NCI-H2196 (cell line): ENCODE data around the gene BLOC1S1.

Source experiments
- DNase-seq: peaks from one replicate; lab custom pipeline; 2025; ENCODE audit not compliant: unreplicated experiment; lab: John Stamatoyannopoulos, UW

BLOC1S1 gene

GRCh38 chr12:55715833-55716581 is at the start of gene BLOC1S1:
Gene BLOC1S1 (plus strand): TSS chr12:55716046. CDS start chr12:55716052, 6 bp downstream.
- DNase-seq, result peak; percentile 97

DNA sequence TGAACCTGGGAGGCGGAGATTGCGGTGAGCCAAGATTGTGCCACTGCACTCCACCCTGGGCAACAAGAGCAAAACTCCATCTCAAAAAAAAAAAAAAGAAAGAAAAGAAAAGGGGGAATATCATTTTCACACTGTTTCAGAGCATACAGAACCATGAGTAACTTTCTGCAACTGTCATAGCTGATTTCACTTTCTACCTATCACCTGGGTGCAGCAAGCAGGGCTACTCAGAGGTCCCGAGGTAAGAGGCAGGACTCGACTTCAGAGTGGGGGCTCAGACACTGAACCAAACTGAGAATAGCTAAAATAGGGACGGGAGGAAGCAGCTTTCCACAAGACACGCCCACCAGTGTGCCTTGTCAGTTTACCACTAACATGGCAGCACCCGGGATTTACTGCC is 49.3 kb upstream of the BLOC1S1 start:
- no peak for DNase-seq

DNA sequence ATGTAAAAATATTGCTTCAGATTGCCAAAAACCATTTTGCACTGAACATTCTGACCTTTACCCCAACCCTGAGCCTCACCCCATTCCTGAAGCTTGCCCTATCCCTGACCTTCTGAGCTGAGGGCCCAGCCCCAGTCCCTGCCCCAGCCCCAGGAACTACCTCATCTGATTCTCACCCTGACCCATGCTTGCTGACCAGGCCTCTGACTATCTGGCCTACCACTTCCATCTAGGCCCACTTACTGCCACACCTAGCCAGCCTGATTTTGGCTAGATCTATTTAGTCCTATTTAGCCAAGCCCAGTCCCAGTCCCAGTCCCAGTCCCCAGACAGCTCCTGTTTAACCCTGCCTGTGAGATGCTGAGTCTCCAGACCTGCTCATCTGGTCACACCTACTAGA is 45.6 kb upstream of the BLOC1S1 start:
- DNase-seq, result no peak

- no peak for DNase-seq
Measured at GRCh38 chr12:55671746-55672145, 44.1 kb upstream of the BLOC1S1 start.

GRCh38 chr12:55673638-55674037 is 42.2 kb upstream of the BLOC1S1 start:
- DNase-seq, result no peak

DNA sequence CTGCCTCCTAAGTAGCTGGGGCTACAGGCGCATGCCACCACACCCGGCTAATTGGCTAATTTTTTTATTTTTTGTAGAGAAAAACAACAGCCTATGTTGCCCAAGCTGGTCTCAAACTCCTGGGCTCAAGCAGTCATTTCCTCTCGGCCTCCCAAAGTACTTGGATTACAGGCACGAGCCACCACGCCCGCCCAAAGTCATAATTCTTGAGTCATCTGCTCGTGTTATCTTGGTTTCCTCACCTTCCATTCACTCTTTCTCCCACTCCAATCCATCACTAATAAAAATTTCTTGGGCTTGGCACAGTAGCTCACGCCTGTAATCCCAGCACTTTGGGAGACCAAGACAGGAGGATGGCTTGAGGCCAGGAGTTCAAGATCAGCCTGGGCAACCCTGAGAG is 40.2 kb upstream of the BLOC1S1 start:
- no peak for DNase-seq

DNA sequence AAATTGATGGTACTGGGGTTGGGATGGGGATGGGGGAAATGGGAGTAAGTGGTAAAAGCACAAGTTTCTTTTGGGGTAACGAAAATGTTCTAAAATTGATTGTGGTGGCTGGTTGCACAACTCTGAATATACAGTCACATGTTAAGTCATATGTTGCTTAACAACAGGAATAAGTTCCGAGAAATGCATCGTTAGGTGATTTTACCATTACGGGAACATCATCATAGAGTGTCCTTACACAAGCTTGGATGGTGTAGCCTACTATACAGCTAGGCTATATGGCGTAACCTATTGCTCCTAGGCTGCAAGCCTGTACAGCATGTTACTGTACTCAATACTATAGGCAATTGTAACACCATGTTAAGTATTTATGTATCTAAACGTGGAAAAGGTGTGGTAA is 39.1 kb upstream of the BLOC1S1 start:
- DNase-seq, result no peak

DNA sequence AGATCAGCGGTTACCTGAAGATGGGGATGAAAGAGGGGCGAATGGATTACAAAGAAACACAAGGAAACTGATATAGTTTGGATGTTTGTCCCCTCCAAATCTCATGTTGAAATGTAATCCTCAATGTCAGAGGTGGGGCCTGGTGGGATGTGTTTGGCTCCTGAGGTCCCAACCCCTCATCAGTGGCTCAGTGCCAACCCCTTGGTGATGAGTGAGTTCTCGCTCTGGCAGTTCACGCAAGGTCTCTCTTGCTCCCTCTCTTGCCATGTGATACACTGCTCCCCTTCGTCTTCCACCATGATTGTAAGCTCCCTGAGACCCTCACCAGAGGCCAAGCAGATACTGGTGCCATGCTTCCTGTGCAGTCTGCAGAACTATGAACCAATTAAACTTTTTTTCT is 36.2 kb upstream of the BLOC1S1 start:
- no peak for DNase-seq

GRCh38 chr12:55681142-55682077 is 34.4 kb upstream of the BLOC1S1 start:
- DNase-seq, result peak; percentile 42

DNA sequence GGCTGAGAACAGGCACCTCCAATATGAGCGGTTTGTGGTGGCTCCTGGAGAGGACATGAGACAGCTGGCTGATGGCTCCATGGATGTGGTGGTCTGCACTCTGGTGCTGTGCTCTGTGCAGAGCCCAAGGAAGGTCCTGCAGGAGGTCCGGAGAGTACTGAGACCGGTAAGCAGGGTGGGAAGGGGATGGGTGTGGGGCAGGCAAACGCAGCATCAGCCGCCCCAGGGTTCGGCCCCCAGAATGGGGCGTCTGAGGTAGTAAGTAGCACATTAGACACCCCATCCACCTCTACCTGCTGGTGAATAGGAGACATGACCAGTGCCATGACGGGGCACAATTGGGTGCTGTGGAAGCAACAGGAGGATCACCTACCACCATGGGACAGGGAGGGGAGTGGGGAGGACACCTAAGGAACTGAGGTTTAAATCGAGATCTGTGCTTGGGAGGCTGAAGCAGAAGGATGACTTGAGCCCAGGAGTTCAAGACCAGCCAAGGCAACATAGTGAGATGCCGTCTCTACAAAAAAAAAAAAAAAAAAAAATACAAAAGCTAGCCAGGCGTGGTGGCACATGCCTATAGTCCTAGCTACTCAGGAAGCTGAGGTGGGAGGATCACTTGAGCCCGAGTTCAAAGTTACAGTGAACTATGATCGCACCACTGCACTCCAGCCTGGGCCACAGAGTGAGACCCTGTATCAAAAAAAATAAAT is 33.6 kb upstream of the BLOC1S1 start:
- no peak for DNase-seq

DNA sequence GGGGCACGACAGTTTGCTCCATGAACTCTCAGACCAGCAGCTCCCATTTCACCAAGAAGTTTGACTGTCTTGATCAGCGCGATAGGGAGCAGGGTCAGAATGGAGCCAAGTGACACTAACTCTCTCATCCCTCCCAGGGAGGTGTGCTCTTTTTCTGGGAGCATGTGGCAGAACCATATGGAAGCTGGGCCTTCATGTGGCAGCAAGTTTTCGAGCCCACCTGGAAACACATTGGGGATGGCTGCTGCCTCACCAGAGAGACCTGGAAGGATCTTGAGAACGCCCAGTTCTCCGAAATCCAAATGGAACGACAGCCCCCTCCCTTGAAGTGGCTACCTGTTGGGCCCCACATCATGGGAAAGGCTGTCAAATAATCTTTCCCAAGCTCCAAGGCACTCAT is 32.2 kb upstream of the BLOC1S1 start:
- DNase-seq, result no peak

DNA sequence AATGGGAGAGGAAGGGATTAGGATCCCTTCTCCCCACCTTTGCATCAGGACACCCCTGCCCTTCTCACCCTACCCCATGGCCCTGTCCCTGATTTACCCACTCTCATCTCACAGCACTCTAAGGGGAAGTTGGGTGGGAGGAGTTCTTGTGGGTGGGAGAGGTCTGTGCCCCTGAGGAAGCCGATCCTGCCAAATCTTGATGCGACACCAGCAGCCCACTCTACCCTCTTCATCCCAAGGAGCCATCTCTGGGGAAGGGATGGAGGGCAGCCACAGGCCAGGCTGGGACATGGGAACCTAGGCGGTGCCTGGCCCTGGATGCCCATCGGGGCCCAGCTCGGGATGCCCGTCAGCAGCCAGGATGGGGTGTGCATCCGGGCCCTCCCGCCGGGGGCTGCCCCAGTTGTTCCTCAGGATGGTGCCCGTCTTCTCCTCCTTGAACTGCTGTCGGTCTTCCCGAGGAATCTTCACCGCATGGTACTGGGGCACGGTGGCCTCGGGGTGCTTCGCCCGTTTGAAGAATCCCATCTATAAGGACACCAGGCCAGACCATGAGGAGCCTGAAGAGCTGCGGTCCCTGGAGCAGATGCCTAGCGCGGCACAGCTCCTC is 31.0 kb upstream of the BLOC1S1 start:
- DNase-seq, result no peak

DNA sequence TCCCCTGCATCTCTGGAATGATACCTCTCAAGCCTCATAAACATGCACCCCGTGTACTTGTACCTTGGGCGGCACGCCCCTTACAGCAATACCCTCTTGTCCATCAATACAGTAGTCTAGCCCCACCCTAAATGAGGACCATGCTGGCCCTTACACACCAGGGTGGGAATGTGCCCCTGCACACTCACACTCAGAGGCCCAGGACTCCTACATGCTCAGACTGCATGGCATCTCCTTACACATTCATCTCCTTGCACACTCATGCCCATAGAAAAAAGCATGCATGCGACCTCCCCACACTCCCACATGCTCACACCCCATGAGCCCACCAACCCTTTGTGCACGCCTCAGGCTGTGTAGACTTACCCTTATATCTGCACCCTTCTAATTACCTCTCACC is 30.2 kb upstream of the BLOC1S1 start:
- DNase-seq, result no peak

- DNase-seq, result no peak
Measured at GRCh38 chr12:55686366-55687010, 29.4 kb upstream of the BLOC1S1 start.

DNA sequence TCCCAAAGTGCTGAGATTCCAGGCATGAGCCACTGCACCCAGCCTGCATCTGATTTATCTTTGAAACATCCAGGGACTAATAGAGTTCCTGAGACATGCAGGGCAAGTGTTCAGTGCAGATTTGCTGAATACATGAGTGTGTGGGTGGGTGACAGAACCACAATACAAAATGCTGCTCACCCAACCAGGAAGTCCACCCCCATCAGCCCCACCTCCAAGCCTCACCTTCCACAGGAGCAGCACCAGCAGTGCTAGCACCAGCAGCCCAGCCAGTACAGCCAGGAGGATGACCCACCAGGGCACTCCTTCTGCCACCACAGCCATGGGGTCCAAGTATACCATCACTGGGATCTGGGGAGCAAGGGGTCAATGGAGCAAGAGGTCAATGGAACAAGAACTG is 28.1 kb upstream of the BLOC1S1 start:
- DNase-seq, result no peak

- no peak for DNase-seq
Measured at GRCh38 chr12:55688716-55689655, 26.9 kb upstream of the BLOC1S1 start.

DNA sequence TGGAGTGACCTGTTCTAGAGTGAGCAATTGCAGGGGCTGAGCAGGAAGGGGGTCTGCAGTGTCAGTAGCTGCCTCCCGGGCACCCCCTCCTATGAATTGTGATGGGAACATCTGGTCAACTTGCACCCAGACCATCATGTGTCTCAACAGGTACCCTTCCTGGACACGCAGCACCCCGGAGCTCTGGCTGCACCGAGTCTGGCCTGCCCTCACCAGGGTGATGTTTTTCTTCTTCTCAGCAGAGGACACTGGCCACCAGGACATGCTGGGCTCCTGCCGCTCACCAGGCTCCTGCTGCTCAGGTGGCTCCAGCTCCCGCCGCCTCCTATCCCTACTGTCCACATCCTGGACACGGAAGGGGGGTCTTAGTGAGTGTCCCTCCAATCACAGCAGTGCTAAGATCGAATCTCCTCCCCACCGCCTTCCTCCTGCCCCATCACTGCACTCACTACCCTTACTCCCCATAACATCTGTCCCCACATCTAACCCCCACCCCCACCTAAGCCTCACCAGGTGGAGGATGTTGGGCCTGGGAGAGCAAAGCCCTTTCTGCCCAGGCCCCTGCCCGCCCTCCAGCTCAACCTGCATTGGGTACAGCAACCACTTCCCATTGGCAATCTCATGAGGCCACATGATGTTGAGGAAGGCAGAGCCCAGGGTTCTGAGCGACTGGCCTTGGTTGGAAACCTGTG is 23.1 kb upstream of the BLOC1S1 start:
- DNase-seq, result no peak

DNA sequence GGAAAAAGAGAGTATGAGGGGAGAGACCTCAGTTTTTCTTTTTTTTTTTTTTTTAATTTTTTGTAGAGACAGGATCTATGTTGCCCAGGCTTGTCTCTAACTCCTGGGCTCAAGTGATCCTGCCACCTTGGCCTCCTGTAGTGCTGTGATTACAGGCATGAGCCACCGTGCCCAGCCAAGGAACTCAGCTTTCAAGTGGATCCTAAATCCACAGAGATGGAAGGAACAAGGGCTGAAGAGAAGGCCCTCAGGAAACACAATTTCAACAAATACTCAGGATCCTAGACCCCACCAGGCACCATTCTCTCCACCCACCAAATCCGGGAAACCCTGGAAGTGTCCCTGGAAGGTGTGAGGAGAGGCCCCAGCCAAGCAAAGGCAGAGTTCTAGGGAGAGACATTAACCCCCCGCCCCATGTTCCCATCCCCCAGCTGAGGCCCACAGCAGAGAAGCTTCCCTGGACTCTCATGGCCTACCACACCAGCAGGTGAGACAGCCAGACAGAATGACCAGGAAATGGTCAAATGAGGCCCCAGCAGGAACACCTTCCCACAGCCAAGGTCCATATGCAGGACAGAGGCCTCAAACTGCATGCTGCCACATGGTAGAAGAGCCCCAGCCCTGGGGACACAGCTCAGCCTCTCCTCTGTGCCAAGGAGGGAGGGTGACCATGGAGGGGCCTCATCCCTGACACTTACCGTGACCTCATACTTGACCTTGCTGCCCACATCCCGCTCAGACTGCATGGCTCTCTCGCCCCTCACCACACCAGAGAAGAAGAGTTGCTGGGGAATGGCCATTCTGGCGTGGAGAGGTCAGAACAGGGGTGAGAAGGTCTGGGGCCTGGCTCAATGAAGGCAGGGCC is 22.3 kb upstream of the BLOC1S1 start:
- DNase-seq, result no peak
